ENCODE results near the gene VSIG4. TPM values are rescaled to one million over a fixed set of nuclear protein-coding genes. Genes with fewer than 3 reads are reported as not detected.

VSIG4 gene
- total RNA-seq, 1 donor from 2014 or later: not detected

DNA sequence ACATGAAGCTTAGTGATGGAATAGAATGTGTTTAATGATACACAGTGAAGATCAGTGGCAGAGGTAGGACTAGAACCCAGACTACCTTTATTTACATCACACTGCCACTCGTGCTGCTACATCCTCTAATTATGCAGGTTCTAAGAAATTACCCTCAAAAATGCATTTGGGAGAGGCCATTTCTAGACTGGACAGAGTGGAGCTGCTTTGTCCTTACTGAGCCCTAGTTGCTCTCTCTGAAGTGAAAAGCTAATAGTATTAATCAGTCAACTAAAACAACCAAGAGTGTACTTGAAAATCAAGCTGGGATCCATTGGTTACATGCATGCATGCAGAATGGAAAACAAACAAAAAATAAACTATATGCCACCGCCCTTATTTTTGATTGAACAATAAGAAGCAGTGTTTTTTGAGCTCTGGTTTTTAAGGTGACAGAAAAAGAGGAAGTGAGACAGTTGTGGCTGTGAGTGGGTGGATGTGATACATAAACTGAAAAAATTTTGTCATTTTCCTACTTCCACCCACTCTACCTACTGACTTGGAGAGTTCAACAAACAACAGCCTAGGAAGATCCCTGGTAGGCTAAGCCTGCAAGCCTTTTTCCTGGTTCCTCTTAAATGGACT lies 6.8 kb upstream of the VSIG4 start:
- Mint-ChIP-seq H3K4me3 (ENCODE audit: unreplicated experiment) (no peak overlapping the region), H3K36me3 (ENCODE audit: unreplicated experiment) (no peaks in the 10 kb centered on the region), H3K9me3 (ENCODE audit: unreplicated experiment) (peaks cover 7% of the 10 kb centered on the region), H3K4me1 (ENCODE audit: unreplicated experiment) (no peaks in the 10 kb centered on the region), H3K27ac (ENCODE audit: unreplicated experiment) (no peak overlapping the region), H3K27me3 (ENCODE audit: unreplicated experiment) (no peaks in the 10 kb centered on the region)
- TF ChIP-seq, protein P1, sequence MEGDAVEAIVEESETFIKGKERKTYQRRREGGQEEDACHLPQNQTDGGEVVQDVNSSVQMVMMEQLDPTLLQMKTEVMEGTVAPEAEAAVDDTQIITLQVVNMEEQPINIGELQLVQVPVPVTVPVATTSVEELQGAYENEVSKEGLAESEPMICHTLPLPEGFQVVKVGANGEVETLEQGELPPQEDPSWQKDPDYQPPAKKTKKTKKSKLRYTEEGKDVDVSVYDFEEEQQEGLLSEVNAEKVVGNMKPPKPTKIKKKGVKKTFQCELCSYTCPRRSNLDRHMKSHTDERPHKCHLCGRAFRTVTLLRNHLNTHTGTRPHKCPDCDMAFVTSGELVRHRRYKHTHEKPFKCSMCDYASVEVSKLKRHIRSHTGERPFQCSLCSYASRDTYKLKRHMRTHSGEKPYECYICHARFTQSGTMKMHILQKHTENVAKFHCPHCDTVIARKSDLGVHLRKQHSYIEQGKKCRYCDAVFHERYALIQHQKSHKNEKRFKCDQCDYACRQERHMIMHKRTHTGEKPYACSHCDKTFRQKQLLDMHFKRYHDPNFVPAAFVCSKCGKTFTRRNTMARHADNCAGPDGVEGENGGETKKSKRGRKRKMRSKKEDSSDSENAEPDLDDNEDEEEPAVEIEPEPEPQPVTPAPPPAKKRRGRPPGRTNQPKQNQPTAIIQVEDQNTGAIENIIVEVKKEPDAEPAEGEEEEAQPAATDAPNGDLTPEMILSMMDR (IDR thresholded peaks at IDR 0.05): no peak
- no peak for DNase-seq (ENCODE audit: extremely low spot score, unreplicated experiment)

DNA sequence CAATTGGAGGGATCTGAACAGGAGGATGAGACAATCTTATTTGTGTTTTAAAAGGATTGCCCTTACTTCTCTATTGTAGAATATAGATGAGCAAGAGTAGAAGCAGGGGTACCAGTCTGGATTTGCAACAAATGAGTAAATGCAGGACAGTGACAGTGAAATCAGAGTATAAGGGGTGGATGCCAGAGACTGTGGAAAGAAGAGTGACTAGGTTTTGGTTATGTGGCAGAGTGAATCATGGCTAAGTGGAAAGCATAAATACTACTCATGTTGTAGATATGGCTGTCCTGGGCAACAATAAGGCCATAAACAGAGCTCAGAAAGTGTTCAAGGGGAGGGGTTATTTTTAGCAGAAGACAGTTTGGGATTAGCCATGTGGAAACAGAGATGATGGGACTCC lies 6.0 kb upstream of the VSIG4 start:
- TF ChIP-seq, protein P1 (IDR thresholded peaks at IDR 0.05): no peak
- DNase-seq (ENCODE audit: extremely low spot score, unreplicated experiment): no peak
- Mint-ChIP-seq H3K36me3 (ENCODE audit: unreplicated experiment) (no peaks in the 10 kb centered on the region), H3K27ac (ENCODE audit: unreplicated experiment) (no peak overlapping the region), H3K4me1 (ENCODE audit: unreplicated experiment) (no peaks in the 10 kb centered on the region), H3K27me3 (ENCODE audit: unreplicated experiment) (no peaks in the 10 kb centered on the region), H3K4me3 (ENCODE audit: unreplicated experiment) (no peak overlapping the region), H3K9me3 (ENCODE audit: unreplicated experiment) (peaks cover 7% of the 10 kb centered on the region)

DNA sequence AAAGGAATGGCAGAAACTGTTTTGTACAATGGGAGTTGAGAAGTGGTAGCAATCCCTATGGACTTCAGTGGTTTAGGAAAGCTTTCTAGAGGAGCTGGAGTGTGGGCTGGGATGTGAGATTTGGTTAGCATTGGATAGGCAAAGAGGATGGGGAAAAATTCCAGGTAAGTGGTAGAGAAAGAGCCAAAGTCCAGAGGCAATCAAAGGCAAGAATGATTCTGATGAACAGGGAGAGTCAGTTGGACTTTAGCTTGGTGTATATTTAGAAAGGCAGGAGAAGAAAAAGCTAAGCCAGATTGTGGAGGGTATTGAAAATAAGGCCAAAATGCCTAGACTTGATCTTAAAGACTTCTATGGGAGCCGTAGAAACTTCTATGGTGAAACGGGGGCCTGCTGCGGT lies 3.7 kb upstream of the VSIG4 start:
- Mint-ChIP-seq H3K36me3 (ENCODE audit: unreplicated experiment) (no peaks in the 10 kb centered on the region), H3K27me3 (ENCODE audit: unreplicated experiment) (no peaks in the 10 kb centered on the region), H3K4me3 (ENCODE audit: unreplicated experiment) (no peak overlapping the region), H3K27ac (ENCODE audit: unreplicated experiment) (no peak overlapping the region), H3K9me3 (ENCODE audit: unreplicated experiment) (peaks cover 3% of the 10 kb centered on the region), H3K4me1 (ENCODE audit: unreplicated experiment) (no peaks in the 10 kb centered on the region)
- no peak for DNase-seq (ENCODE audit: extremely low spot score, unreplicated experiment)
- TF ChIP-seq, protein P1 (IDR thresholded peaks at IDR 0.05): no peak

DNA sequence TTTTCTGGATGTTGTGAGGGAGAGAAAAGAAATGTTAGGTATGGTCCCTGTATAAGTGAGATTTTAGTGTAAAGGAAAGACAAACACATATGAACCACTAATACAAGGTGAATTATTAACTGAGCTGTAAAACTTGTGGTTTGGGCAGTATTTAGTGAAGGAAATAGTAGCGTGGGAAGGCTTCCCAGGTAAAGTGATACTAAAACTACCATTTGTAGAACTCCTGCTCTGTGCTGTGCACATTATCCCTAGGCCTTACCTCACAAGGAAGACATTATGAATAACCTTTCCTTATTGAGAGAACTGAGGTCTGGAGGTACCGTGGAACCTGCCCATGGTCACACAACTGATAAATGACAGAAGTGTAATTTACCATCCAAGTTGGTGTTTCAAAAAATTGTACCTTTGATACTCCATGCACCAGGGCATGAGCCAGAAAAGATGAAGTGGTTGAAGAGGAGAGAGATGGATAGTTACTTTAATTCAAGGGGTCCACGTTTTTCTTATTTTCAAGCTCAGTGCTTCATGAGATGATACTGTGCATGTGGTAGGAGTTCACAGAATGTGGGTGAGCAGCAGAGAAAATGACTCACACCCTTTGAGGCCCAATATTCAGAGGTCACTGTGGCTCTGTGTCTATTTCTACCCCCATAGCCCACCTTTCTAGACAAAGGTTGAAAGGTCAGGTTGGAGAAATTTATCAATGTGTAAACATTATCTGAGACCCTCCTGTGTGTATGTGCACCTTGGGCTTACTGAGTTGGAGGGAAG lies 2.6 kb upstream of the VSIG4 start:
- H3K4me1 Mint-ChIP-seq (ENCODE audit: unreplicated experiment): no peaks in the 10 kb centered on the region
- TF ChIP-seq, protein P1 (IDR thresholded peaks at IDR 0.05): no peak
- no peaks in the 10 kb centered on the region for H3K27me3 Mint-ChIP-seq (ENCODE audit: unreplicated experiment)
- no peak for DNase-seq (ENCODE audit: extremely low spot score, unreplicated experiment)
- no peak overlapping the region for H3K4me3 Mint-ChIP-seq (ENCODE audit: unreplicated experiment)
- H3K27ac Mint-ChIP-seq (ENCODE audit: unreplicated experiment): no peak overlapping the region
- no peaks in the 10 kb centered on the region for H3K36me3 Mint-ChIP-seq (ENCODE audit: unreplicated experiment)
- H3K9me3 Mint-ChIP-seq (ENCODE audit: unreplicated experiment): peaks cover 3% of the 10 kb centered on the region

DNA sequence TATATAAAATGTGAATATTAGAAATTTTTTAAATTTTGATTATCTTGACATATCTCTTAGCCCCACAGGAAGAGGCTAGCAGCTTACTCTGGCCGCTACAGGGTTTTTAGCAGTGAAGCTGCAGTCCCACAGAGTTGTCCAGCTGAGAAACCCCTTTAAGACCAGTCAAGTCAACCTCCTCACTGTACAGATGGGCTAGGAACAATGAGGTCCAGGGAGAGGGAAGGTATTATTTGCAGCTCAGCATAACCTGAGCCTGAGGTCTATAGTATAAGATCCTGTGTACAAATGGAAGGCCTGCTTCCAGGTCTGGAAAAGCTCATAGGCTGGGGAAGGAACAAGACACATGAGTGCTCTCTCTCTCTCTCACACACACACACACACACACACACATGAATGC lies 1.8 kb downstream of the VSIG4 start:
- Mint-ChIP-seq H3K9me3 (ENCODE audit: unreplicated experiment) (peaks cover 3% of the 10 kb centered on the region), H3K36me3 (ENCODE audit: unreplicated experiment) (no peaks in the 10 kb centered on the region), H3K27ac (ENCODE audit: unreplicated experiment) (no peak overlapping the region), H3K27me3 (ENCODE audit: unreplicated experiment) (no peaks in the 10 kb centered on the region), H3K4me3 (ENCODE audit: unreplicated experiment) (no peak overlapping the region), H3K4me1 (ENCODE audit: unreplicated experiment) (no peaks in the 10 kb centered on the region)
- no peak for DNase-seq (ENCODE audit: extremely low spot score, unreplicated experiment)
- TF ChIP-seq, protein P1 (IDR thresholded peaks at IDR 0.05): no peak
